Nephron (organoid): Measurements from ENCODE around the gene LSAMP.
A peak's percentile ranks its signal among the peaks of the same experiment; 100 is the strongest.
"Not testable (repeated sequence)": the region's sequence is repeated elsewhere in the genome, so short reads cannot be mapped to it uniquely, and the experiment has no call there.

ENCODE experiments used
- H3K27ac Mint-ChIP-seq, 3 experiments: 2 replicates each; pipeline ENCODE4 v1.8.0; 2020; ENCODE audit warnings: mixed read lengths in 3 of 3, mild to moderate bottlenecking in 2 of 3, moderate library complexity in 1 of 3
- H3K27me3 Mint-ChIP-seq: 2 replicates; pipeline ENCODE4 v1.8.0; 2021; ENCODE audit warnings: low read depth, mild to moderate bottlenecking, moderate library complexity, mixed read lengths
- H3K36me3 Mint-ChIP-seq: 2 replicates; pipeline ENCODE4 v1.8.0; 2020; ENCODE audit warnings: low read depth, mixed read lengths
- H3K4me1 Mint-ChIP-seq: 2 replicates; pipeline ENCODE4 v1.8.0; 2020; ENCODE audit warnings: mixed read lengths
- H3K4me3 Mint-ChIP-seq, 3 experiments: 2 replicates each; pipeline ENCODE4 v1.8.0; 2020; ENCODE audit warnings: mild to moderate bottlenecking in 3 of 3, mixed read lengths in 3 of 3, moderate library complexity in 2 of 3
- H3K9me3 Mint-ChIP-seq: 2 replicates; pipeline ENCODE4 v1.8.0; 2020; ENCODE audit warnings: mixed read lengths
- CTCF ChIP-seq, 3 experiments: fragments of 200-600 bp; sonication (generic); IDR thresholded peaks; one replicate each; pipeline ENCODE4 v1.5.0; 2021; ENCODE audit warnings: antibody characterized with exemption in 3 of 3; ENCODE audit not compliant: unreplicated experiment in 3 of 3

Gene LSAMP

DNA sequence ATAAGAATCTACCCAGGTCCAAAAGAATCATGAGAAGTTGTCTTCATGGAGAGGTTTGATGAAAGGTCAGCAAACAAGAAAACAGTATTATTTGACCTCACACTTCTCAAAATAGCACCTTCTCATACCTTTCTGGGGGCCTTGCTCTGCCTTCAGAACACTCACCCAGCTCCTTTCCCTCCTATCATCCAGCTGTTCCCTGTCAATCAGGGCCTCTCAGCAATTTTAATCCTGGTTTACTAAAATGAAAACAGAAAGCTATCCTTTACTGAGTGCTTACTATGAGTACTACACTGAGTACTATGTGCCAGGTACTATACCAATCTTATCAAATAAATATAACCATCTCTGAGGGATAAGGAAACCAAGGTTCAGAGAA lies 683.4 kb downstream of the LSAMP start:
- H3K27ac Mint-ChIP-seq = no peak overlapping the region
- no peaks in the 10 kb centered on the region for H3K9me3 Mint-ChIP-seq
- H3K27me3 Mint-ChIP-seq = no peaks in the 10 kb centered on the region
- H3K4me1 Mint-ChIP-seq = peaks cover 20% of the 10 kb centered on the region
- H3K36me3 Mint-ChIP-seq = no peaks in the 10 kb centered on the region
- TF ChIP-seq CTCF (IDR thresholded peaks at IDR 0.05; ENCODE audit: unreplicated experiment in 3 of 3) = no peak
- H3K4me3 Mint-ChIP-seq = no peak overlapping the region

- Mint-ChIP-seq H3K9me3 (no peaks in the 10 kb centered on the region), H3K27me3 (no peaks in the 10 kb centered on the region), H3K27ac (peak overlapping the region; percentile 29 to 58 (median 49)), H3K4me3 (no peak overlapping the region), H3K36me3 (no peaks in the 10 kb centered on the region), H3K4me1 (peaks cover 20% of the 10 kb centered on the region)
- no peak for TF ChIP-seq CTCF (IDR thresholded peaks at IDR 0.05; ENCODE audit: unreplicated experiment in 3 of 3)
These were observed 684.6 kb downstream of the LSAMP start for GRCh38 chr3:115760716-115761115.

DNA sequence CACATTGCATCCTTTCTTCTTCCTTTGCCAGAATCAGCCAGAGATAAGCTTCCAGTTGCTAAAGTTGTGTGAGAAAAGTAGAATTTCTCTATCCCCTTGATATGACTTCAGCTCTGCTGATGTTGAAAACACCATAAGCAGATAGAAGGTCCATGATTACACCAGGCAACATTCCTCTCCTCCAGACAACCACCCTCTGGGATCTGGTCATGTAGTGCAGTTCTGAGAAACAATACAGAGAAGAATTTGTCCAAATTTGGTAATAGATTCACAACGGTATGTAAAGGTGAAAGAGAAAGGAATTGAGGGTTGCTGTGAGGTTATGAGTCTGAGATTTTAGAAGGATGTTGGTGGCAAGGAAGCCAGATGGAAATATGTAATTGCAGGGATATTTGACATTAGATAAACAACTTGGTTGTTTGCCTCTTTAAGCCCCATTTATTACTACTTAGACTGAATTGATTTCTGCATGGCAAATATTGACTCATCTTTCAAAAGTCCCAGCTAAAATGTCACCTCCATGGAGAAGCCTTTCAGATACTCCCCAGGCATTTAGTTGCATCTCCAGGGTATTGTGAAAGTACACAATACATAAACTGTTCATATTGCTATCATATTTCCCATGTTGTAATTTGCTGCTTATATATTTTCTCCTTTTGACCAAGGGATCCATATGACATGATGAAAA lies 687.1 kb downstream of the LSAMP start:
- H3K4me1 Mint-ChIP-seq = peaks cover 20% of the 10 kb centered on the region
- no peak for TF ChIP-seq CTCF (IDR thresholded peaks at IDR 0.05; ENCODE audit: unreplicated experiment in 3 of 3)
- H3K27ac Mint-ChIP-seq = no peak overlapping the region
- no peaks in the 10 kb centered on the region for H3K27me3 Mint-ChIP-seq
- H3K9me3 Mint-ChIP-seq = peaks cover 11% of the 10 kb centered on the region
- no peak overlapping the region for H3K4me3 Mint-ChIP-seq
- H3K36me3 Mint-ChIP-seq = no peaks in the 10 kb centered on the region

DNA sequence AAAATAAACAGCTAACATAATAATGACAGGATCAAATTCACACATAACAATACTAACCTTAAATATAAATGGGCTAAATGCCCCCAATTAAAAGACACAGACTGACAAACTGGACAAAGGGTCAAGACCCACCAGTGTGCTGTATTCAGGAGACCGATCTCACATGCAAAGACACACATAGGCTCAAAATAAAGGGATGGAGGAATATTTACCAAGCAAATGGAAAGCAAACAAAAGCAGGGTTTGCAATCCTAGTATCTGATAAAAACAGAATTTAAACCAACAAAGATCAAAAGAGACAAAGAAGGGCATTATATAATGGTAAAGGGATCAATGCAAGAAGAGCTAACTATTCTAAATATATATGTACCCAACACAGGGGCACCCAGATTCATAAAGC lies 692.3 kb downstream of the LSAMP start:
- H3K4me1 Mint-ChIP-seq, H3K4me3 Mint-ChIP-seq, H3K36me3 Mint-ChIP-seq, H3K27ac Mint-ChIP-seq, H3K27me3 Mint-ChIP-seq: not testable (repeated sequence)
- H3K9me3 Mint-ChIP-seq = peaks cover 13% of the 10 kb centered on the region
